Measurements from ENCODE around the gene WDR49. TPM values are rescaled to one million over a fixed set of nuclear protein-coding genes. Genes with fewer than 3 reads are reported as not detected.

WDR49 gene
- total and polyA plus RNA-seq, 2 donors (not counting 1 experiment from before 2014, with no cell fraction given) = 0.88 to 1.4 TPM

DNA sequence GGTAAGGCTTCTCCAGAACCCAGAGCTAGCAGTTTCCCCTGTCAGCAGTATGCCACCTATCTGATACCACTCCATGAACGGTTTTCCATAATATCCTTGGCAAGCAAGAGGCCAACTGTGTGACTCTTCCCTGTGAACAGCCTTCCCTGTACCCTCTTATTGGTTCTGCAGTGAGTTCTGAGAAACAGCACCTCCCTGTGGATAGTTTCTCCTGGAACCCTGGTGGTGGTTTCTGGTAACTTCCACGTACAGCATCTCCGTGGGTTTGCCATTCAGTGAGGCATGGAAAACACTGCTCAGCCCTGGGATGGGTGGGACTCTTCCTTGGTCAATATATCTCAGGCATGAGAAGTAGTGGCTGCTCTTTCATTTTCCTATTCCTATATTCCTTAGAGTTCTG lies 160.5 kb downstream of the WDR49 start:
- intact Hi-C loops (cut with micrococcal nuclease) = no loop called here
- Histone ChIP-seq H3K9me3 (ENCODE audit: control extremely low read depth in 1 of 3, control insufficient read depth in 2 of 3, insufficient read depth in 1 of 3, low read length in 2 of 3) (no peaks in the 10 kb centered on the region), H3K36me3 (replicated peaks in 1 of 2; ENCODE audit: control extremely low read depth in 1 of 2, control insufficient read depth in 1 of 2, extremely low read depth in 1 of 2, insufficient read depth in 2 of 2, low read length in 1 of 2) (no peaks in the 10 kb centered on the region), H3K79me2 (ENCODE audit: control insufficient read depth, insufficient read depth, low read length) (no peaks in the 10 kb centered on the region), H2AFZ (ENCODE audit: insufficient read depth, low read depth, low read length, poor library complexity, severe bottlenecking) (no peak overlapping the region), H3K9ac (ENCODE audit: low read length) (no peak overlapping the region), H3K4me3 (ENCODE audit: control extremely low read depth in 1 of 5, extremely low read depth in 1 of 5, insufficient read depth in 1 of 5, low read depth in 2 of 5, low read length in 4 of 5) (no peak overlapping the region), H4K20me1 (ENCODE audit: control insufficient read depth, insufficient read depth, low read length, poor library complexity, severe bottlenecking) (no peaks in the 10 kb centered on the region), H3K4me1 (ENCODE audit: control insufficient read depth in 2 of 2, insufficient read depth in 2 of 2, low read length in 2 of 2) (no peaks in the 10 kb centered on the region), H3K27me3 (replicated peaks in 1 of 4; ENCODE audit: control extremely low read depth in 1 of 4, control insufficient read depth in 3 of 4, insufficient read depth in 4 of 4, low read length in 3 of 4) (no peaks in the 10 kb centered on the region), H3K4me2 (replicated peaks; ENCODE audit: low read depth, low read length, poor library complexity, severe bottlenecking) (no peak overlapping the region), H3K27ac (ENCODE audit: low read length in 2 of 2) (no peak overlapping the region)
- DNase-seq (no peak), ATAC-seq (ENCODE audit: low read depth) (no peak)
- H3K9me3 Mint-ChIP-seq (ENCODE audit: insufficient read depth) = no peaks in the 10 kb centered on the region
- no peaks in the 10 kb centered on the region for H3K4me1 Mint-ChIP-seq
- WGBS (ENCODE audit: insufficient coverage) = 57% methylated on average over 1 of the region's 3 CpGs
- TF ChIP-seq EZH2 (IDR thresholded peaks at IDR 0.05; ENCODE audit: borderline replicate concordance, insufficient read depth, low read depth, low read length, poor library complexity, severe bottlenecking) = no peak
- TF ChIP-seq, protein P1, sequence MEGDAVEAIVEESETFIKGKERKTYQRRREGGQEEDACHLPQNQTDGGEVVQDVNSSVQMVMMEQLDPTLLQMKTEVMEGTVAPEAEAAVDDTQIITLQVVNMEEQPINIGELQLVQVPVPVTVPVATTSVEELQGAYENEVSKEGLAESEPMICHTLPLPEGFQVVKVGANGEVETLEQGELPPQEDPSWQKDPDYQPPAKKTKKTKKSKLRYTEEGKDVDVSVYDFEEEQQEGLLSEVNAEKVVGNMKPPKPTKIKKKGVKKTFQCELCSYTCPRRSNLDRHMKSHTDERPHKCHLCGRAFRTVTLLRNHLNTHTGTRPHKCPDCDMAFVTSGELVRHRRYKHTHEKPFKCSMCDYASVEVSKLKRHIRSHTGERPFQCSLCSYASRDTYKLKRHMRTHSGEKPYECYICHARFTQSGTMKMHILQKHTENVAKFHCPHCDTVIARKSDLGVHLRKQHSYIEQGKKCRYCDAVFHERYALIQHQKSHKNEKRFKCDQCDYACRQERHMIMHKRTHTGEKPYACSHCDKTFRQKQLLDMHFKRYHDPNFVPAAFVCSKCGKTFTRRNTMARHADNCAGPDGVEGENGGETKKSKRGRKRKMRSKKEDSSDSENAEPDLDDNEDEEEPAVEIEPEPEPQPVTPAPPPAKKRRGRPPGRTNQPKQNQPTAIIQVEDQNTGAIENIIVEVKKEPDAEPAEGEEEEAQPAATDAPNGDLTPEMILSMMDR (IDR thresholded peaks at IDR 0.05) = no peak
- ChIA-PET POLR2A (no interaction called here), CTCF (interaction anchor here (0.7 kb wide), 1 partner anchor 19 kb away, joined by 4 read pairs; no protein-coding TSS in a partner anchor)
- no peaks in the 10 kb centered on the region for H3K27me3 Mint-ChIP-seq
- no peak overlapping the region for H3K27ac Mint-ChIP-seq
- H3K4me3 Mint-ChIP-seq = no peak overlapping the region

DNA sequence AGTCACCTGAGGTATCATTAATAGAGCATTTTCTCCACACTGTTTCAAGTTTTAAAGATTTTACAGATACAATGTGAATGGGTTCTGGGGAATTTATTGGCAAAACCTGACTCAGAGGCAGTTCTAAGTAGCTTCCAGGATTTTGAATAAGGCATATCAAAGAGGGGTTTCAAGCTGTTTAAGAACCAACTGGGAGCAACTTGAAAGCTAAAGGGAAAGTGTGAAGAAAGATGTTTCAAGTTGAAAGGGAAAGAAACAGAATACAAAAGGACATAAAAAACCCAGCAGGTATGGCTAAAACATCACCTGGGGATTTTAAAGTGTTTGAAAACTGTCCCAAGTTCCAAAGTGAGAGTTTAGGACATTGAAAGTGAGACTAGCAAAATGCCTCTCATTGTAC lies 162.1 kb downstream of the WDR49 start:
- no peaks in the 10 kb centered on the region for H3K4me1 ChIP-seq (ENCODE audit: control insufficient read depth in 2 of 2, insufficient read depth in 2 of 2, low read length in 2 of 2)
- Mint-ChIP-seq H3K4me1 (no peaks in the 10 kb centered on the region), H3K27me3 (no peaks in the 10 kb centered on the region), H3K9me3 (ENCODE audit: insufficient read depth) (peaks cover 3% of the 10 kb centered on the region), H3K27ac (no peak overlapping the region), H3K4me3 (no peak overlapping the region)
- H3K4me3 ChIP-seq (ENCODE audit: control extremely low read depth in 1 of 5, extremely low read depth in 1 of 5, insufficient read depth in 1 of 5, low read depth in 2 of 5, low read length in 4 of 5) = no peak overlapping the region
- CTCF ChIA-PET = no interaction called here
- intact Hi-C loops (cut with micrococcal nuclease) = no loop called here
- H3K4me2 ChIP-seq (replicated peaks; ENCODE audit: low read depth, low read length, poor library complexity, severe bottlenecking) = no peak overlapping the region
- DNase-seq = no peak
- H3K9ac ChIP-seq (ENCODE audit: low read length) = no peak overlapping the region
- H4K20me1 ChIP-seq (ENCODE audit: control insufficient read depth, insufficient read depth, low read length, poor library complexity, severe bottlenecking) = no peaks in the 10 kb centered on the region
- TF ChIP-seq, protein P1 (IDR thresholded peaks at IDR 0.05) = no peak
- TF ChIP-seq EZH2 (IDR thresholded peaks at IDR 0.05; ENCODE audit: borderline replicate concordance, insufficient read depth, low read depth, low read length, poor library complexity, severe bottlenecking) = no peak
- no peaks in the 10 kb centered on the region for H3K79me2 ChIP-seq (ENCODE audit: control insufficient read depth, insufficient read depth, low read length)
- no peak for ATAC-seq (ENCODE audit: low read depth)
- H3K36me3 ChIP-seq (replicated peaks in 1 of 2; ENCODE audit: control extremely low read depth in 1 of 2, control insufficient read depth in 1 of 2, extremely low read depth in 1 of 2, insufficient read depth in 2 of 2, low read length in 1 of 2) = no peaks in the 10 kb centered on the region
- H3K27ac ChIP-seq (ENCODE audit: low read length in 2 of 2) = no peak overlapping the region
- no peaks in the 10 kb centered on the region for H3K27me3 ChIP-seq (replicated peaks in 1 of 4; ENCODE audit: control extremely low read depth in 1 of 4, control insufficient read depth in 3 of 4, insufficient read depth in 4 of 4, low read length in 3 of 4)
- no peaks in the 10 kb centered on the region for H3K9me3 ChIP-seq (ENCODE audit: control extremely low read depth in 1 of 3, control insufficient read depth in 2 of 3, insufficient read depth in 1 of 3, low read length in 2 of 3)
- POLR2A ChIA-PET = no interaction called here
- H2AFZ ChIP-seq (ENCODE audit: insufficient read depth, low read depth, low read length, poor library complexity, severe bottlenecking) = no peak overlapping the region

Data from B cell (primary cell).